HepG2 (cell line): ENCODE data around the gene LEF1. TPM values are rescaled to one million over a fixed set of nuclear protein-coding genes. Genes with fewer than 3 reads are reported as not detected.

ENCODE experiments used
- ATAC-seq: fragments of 200-7000 bp; cut with Tn5 transposase; 3 replicates; pipeline ENCODE4 v1.9.1; 2020; ENCODE audit warnings: mild to moderate bottlenecking, moderate library complexity
- BruUV-seq: library from RNA; stranded (reverse); fragments of 400-500 nt; replicated peaks from 2 replicates; lab custom pipeline; 2021; lab: Mats Ljungman, UMichigan
- CTCF ChIA-PET: fragments of 300-600 bp; formaldehyde crosslinking; extraction: SDS; loops from one replicate; lab custom pipeline; 2021; ENCODE audit warnings: low total read pairs, inconsistent platforms, low intra/inter-chr PET ratio; lab: Yijun Ruan, JAX
- POLR2A ChIA-PET: fragments of 350-600 bp; sonication (Branson Sonifier 250); formaldehyde crosslinking; loops from one replicate; lab custom pipeline; 2020; ENCODE audit warnings: antibody characterized with exemption, inconsistent platforms; lab: Yijun Ruan, JAX
- DNase-seq: peaks from one replicate; pipeline ENCODE4 v3.0.0-alpha.2; 2015; ENCODE audit warnings: low spot score
- FAIRE-seq: peaks from 3 replicates; lab custom pipeline; 2011; peaks lifted over from hg19 to GRCh38; lab: Jason Lieb, UNC
- H2AFZ ChIP-seq: one replicate; pipeline ENCODE4 v1.6.1; 2011; ENCODE audit warnings: low read length, inconsistent platforms
- H3K27ac ChIP-seq: fragments of 300-600 bp; 3 replicates; pipeline ENCODE4 v1.8.0; 2011; ENCODE audit warnings: mixed run types, mild to moderate bottlenecking, mixed read lengths, low read length, inconsistent platforms; ENCODE audit not compliant: insufficient read depth; ENCODE audit errors: extremely low read length
- H3K27me3 ChIP-seq, 2 experiments: fragments of 200-600 bp in 1 of 2; 2 replicates in 1 of 2; 3 replicates in 1 of 2; pipeline versions ENCODE4 v1.6.0 to v1.8.0; 2011; ENCODE audit warnings: low read length in 2 of 2, mild to moderate bottlenecking in 2 of 2, moderate library complexity in 2 of 2, inconsistent platforms in 1 of 2; ENCODE audit not compliant: insufficient read depth in 2 of 2, control insufficient read depth in 1 of 2
- H3K36me3 ChIP-seq, 2 experiments: fragments of 200-600 bp in 1 of 2; replicated peaks in 1 of 2; 2 replicates in 1 of 2; 3 replicates in 1 of 2; pipeline versions ENCODE4 v1.5.1 to v1.8.0; 2011; ENCODE audit warnings: low read length in 2 of 2, inconsistent platforms in 1 of 2; ENCODE audit not compliant: insufficient read depth in 2 of 2, control insufficient read depth in 1 of 2
- H3K4me1 ChIP-seq: 2 replicates; pipeline ENCODE4 v1.5.1; 2012; ENCODE audit warnings: low read length, inconsistent platforms; ENCODE audit not compliant: insufficient read depth
- H3K4me2 ChIP-seq: 2 replicates; pipeline ENCODE4 v1.6.0; 2011; ENCODE audit warnings: low read depth, low read length, inconsistent platforms
- H3K4me3 ChIP-seq, 3 experiments: fragments of 200-600 bp in 1 of 3; sonication (generic), shearing (Covaris generic) in 1 of 3; replicated peaks in 1 of 3; 2 replicates each; pipeline ENCODE4 v1.5.1; 2011 to 2016; ENCODE audit warnings: low read length in 3 of 3, inconsistent platforms in 2 of 3, low read depth in 2 of 3, mild to moderate bottlenecking in 2 of 3, control low read depth in 1 of 3, mixed read lengths in 1 of 3; ENCODE audit not compliant: insufficient read depth in 1 of 3
- H3K79me2 ChIP-seq: one replicate; pipeline ENCODE4 v1.6.1; 2011; ENCODE audit warnings: low read length, inconsistent platforms; ENCODE audit not compliant: insufficient read depth
- H3K9ac ChIP-seq: 2 replicates; pipeline ENCODE4 v1.6.0; 2011; ENCODE audit warnings: mild to moderate bottlenecking, low read depth, low read length, inconsistent platforms; ENCODE audit not compliant: insufficient read depth
- H3K9me3 ChIP-seq: 2 replicates; pipeline ENCODE4 v1.5.1; 2012; ENCODE audit warnings: mild to moderate bottlenecking, low read length
- H4K20me1 ChIP-seq: 2 replicates; pipeline ENCODE4 v1.6.0; 2011; ENCODE audit warnings: inconsistent platforms, mild to moderate bottlenecking, low read length, moderate library complexity; ENCODE audit not compliant: insufficient read depth
- FIP1L1 ChIP-seq: fragments of 200-400 bp; formaldehyde crosslinking; IDR thresholded peaks from 2 replicates; pipeline ENCODE4 v1.6.1; 2018; ENCODE audit warnings: low read depth, mild to moderate bottlenecking, low read length, moderate library complexity, borderline replicate concordance; ENCODE audit not compliant: insufficient read depth
- FOXK2 ChIP-seq: fragments of 450-650 bp; IDR thresholded peaks from 2 replicates; pipeline ENCODE4 v1.6.1; 2016
- NFE2L1 ChIP-seq: sonication (generic); formaldehyde crosslinking; IDR thresholded peaks from 2 replicates; pipeline ENCODE4 v1.4.0; 2020; ENCODE audit warnings: missing genetic modification reagents, mild to moderate bottlenecking, borderline replicate concordance
- NR2F1 ChIP-seq, 2 experiments: fragments of 450-650 bp in 1 of 2; formaldehyde crosslinking in 1 of 2; IDR thresholded peaks; 2 replicates each; pipeline versions ENCODE4 v1.5.0 to v1.6.1; 2016 to 2020; ENCODE audit warnings: mild to moderate bottlenecking in 1 of 2, missing compliant biosample characterization in 1 of 2, missing genetic modification reagents in 1 of 2, moderate library complexity in 1 of 2
- RBM22 ChIP-seq: fragments of 200-400 bp; formaldehyde crosslinking; optimal IDR thresholded peaks from 2 replicates; pipeline ENCODE3; 2017; ENCODE audit warnings: mild to moderate bottlenecking, low read length, moderate library complexity
- SSRP1 ChIP-seq: IDR thresholded peaks from 2 replicates; pipeline ENCODE4 v1.6.1; 2016; ENCODE audit warnings: control low read depth
- ZBTB20 ChIP-seq: sonication (generic); formaldehyde crosslinking; IDR thresholded peaks from 2 replicates; pipeline ENCODE4 v1.8.1; 2023; ENCODE audit warnings: missing genetic modification reagents, low read depth, mild to moderate bottlenecking, borderline replicate concordance
- ZBTB38 ChIP-seq: sonication (generic); formaldehyde crosslinking; IDR thresholded peaks from 2 replicates; pipeline ENCODE4 v1.5.1; 2020; ENCODE audit warnings: mild to moderate bottlenecking, missing genetic modification reagents
- ZNF563 ChIP-seq: sonication (generic); formaldehyde crosslinking; IDR thresholded peaks from 2 replicates; pipeline ENCODE4 v1.8.0; 2022; ENCODE audit warnings: mild to moderate bottlenecking, moderate library complexity, missing genetic modification reagents
- ZNF670 ChIP-seq: sonication (generic); formaldehyde crosslinking; IDR thresholded peaks from 2 replicates; pipeline ENCODE4 v1.8.0; 2022; ENCODE audit warnings: mild to moderate bottlenecking, missing genetic modification reagents, borderline replicate concordance
- WGBS: methylation state at CpG from one replicate; pipeline ENCODE4 v1.1.6; 2017; ENCODE audit warnings: low lambda C conversion rate; 5-methylcytosine and 5-hydroxymethylcytosine counted together
- in situ Hi-C: cut with HindIII; loops from 2 replicates; pipeline ENCODE4 v1.10.0; 2017; ENCODE audit warnings: low pct_unique_long_range_greater_than_20kb; ENCODE audit not compliant: extremely low pct_ligation_motif_present
- intact Hi-C: fragments of 100-400 bp; cut with micrococcal nuclease; formaldehyde crosslinking; loops from one replicate; pipeline ENCODE4 v1.10.0; 2022; ENCODE audit not compliant: unreplicated experiment
- polyA plus RNA-seq, 8 experiments: library from polyadenylated mRNA; depleted of rRNA in 3 of 8; stranded (reverse) in 7 of 8; unstranded in 1 of 8; fragments of >200 nt; fragmentation: Illumina TruSeq in 4 of 8; extraction: Trizol in 4 of 8; gene quantifications; 2 replicates each; pipeline versions ENCODE4 v1.2.1 to v1.2.3, GENCODE V29; 2011 to 2016; ENCODE audit warnings: low read depth in 4 of 8, missing spikeins in 1 of 8, mixed read lengths in 1 of 8; ENCODE audit not compliant: insufficient read depth in 1 of 8
- total RNA-seq, 5 experiments: library from RNA; depleted of rRNA; stranded (reverse); fragments of >200 nt; fragmentation: Illumina TruSeq; extraction: Trizol; gene quantifications; 2 replicates each; pipeline ENCODE4 v1.2.3, GENCODE V29; 2016; ENCODE audit warnings: low read depth in 1 of 5
- TF ChIP-seq, protein P1 (sequence below): sonication (generic); formaldehyde crosslinking; IDR thresholded peaks from 2 replicates; pipeline ENCODE4 v1.4.0; 2020; ENCODE audit warnings: missing genetic modification reagents
- TF ChIP-seq, protein P2 (sequence below): sonication (generic); formaldehyde crosslinking; IDR thresholded peaks from 2 replicates; pipeline ENCODE4 v1.8.1; 2023; ENCODE audit warnings: mild to moderate bottlenecking, missing genetic modification reagents
- TF ChIP-seq, protein P3 (sequence below): sonication (generic); formaldehyde crosslinking; IDR thresholded peaks from 2 replicates; pipeline ENCODE4 v1.4.0; 2020; ENCODE audit warnings: mild to moderate bottlenecking, missing genetic modification reagents
- TF ChIP-seq, protein P4 (sequence below): sonication (generic); formaldehyde crosslinking; IDR thresholded peaks from 2 replicates; pipeline ENCODE4 v1.8.0; 2022; ENCODE audit warnings: mild to moderate bottlenecking, missing genetic modification reagents, borderline replicate concordance
- TF ChIP-seq, protein P5 (sequence below): sonication (generic); formaldehyde crosslinking; IDR thresholded peaks from 2 replicates; pipeline ENCODE4 v1.5.0; 2020; ENCODE audit warnings: mild to moderate bottlenecking, missing genetic modification reagents

Gene LEF1
- total and polyA plus RNA-seq, 2 of the 13 experiments (the other 11 are each of a cell fraction or from before 2014, with no cell fraction given) = 0.22 to 0.29 TPM

DNA sequence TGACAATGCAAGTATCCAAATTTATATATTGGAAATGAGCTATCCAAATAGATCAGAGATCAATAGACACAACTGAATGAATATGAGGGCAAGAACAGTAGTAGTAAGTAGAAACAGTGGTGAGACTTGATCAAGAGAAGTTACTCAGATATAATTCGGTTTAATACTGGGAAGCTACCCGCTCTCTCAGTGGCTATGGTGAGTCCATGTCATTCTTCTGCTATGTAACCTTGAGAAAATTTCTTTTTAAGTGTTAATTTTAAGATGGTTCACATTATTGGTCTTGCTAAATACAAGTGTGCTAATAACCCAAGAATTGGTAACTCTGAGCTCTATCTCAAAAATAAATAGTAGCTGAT lies 53.6 kb downstream of the LEF1 start:
- Histone ChIP-seq H3K36me3 (no peaks in the 10 kb centered on the region), H3K27ac (no peak overlapping the region), H4K20me1 (no peaks in the 10 kb centered on the region), H3K79me2 (no peaks in the 10 kb centered on the region), H3K4me3 (no peak overlapping the region), H3K9me3 (no peaks in the 10 kb centered on the region), H3K9ac (no peak overlapping the region), H3K27me3 (no peaks in the 10 kb centered on the region), H2AFZ (no peak overlapping the region), H3K4me1 (peaks cover 16% of the 10 kb centered on the region), H3K4me2 (no peak overlapping the region)
- FAIRE-seq (no peak), DNase-seq (no peak), ATAC-seq (no peak)
- intact Hi-C loops = no loop called here
- WGBS = 78% methylated on average over 2 of the region's 2 CpGs
- ChIA-PET POLR2A (no interaction called here), CTCF (no interaction called here)
- in situ Hi-C loops = no loop called here
- TF ChIP-seq RBM22 (no peak), FOXK2 (no peak), NFE2L1 (CRISPR knock-in tag) (no peak), ZNF670 (CRISPR knock-in tag) (no peak), SSRP1 (CRISPR knock-in tag) (no peak), ZBTB38 (CRISPR knock-in tag) (no peak), NR2F1 (CRISPR knock-in tag; IDR thresholded peaks at IDR 0.05) (no peak), FIP1L1 (no peak), ZBTB20 (CRISPR knock-in tag) (no peak), ZNF563 (CRISPR knock-in tag) (no peak)
- TF ChIP-seq, protein P1, sequence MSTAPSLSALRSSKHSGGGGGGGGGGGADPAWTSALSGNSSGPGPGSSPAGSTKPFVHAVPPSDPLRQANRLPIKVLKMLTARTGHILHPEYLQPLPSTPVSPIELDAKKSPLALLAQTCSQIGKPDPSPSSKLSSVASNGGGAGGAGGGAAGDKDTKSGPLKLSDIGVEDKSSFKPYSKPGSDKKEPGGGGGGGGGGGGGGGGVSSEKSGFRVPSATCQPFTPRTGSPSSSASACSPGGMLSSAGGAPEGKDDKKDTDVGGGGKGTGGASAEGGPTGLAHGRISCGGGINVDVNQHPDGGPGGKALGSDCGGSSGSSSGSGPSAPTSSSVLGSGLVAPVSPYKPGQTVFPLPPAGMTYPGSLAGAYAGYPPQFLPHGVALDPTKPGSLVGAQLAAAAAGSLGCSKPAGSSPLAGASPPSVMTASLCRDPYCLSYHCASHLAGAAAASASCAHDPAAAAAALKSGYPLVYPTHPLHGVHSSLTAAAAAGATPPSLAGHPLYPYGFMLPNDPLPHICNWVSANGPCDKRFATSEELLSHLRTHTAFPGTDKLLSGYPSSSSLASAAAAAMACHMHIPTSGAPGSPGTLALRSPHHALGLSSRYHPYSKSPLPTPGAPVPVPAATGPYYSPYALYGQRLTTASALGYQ (CRISPR knock-in tag) = no peak
- TF ChIP-seq, protein P2, sequence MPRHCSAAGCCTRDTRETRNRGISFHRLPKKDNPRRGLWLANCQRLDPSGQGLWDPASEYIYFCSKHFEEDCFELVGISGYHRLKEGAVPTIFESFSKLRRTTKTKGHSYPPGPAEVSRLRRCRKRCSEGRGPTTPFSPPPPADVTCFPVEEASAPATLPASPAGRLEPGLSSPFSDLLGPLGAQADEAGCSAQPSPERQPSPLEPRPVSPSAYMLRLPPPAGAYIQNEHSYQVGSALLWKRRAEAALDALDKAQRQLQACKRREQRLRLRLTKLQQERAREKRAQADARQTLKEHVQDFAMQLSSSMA = no peak
- TF ChIP-seq, protein P3, sequence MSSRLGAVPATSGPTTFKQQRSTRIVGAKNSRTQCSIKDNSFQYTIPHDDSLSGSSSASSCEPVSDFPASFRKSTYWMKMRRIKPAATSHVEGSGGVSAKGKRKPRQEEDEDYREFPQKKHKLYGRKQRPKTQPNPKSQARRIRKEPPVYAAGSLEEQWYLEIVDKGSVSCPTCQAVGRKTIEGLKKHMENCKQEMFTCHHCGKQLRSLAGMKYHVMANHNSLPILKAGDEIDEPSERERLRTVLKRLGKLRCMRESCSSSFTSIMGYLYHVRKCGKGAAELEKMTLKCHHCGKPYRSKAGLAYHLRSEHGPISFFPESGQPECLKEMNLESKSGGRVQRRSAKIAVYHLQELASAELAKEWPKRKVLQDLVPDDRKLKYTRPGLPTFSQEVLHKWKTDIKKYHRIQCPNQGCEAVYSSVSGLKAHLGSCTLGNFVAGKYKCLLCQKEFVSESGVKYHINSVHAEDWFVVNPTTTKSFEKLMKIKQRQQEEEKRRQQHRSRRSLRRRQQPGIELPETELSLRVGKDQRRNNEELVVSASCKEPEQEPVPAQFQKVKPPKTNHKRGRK (CRISPR knock-in tag) = no peak
- TF ChIP-seq, protein P4, sequence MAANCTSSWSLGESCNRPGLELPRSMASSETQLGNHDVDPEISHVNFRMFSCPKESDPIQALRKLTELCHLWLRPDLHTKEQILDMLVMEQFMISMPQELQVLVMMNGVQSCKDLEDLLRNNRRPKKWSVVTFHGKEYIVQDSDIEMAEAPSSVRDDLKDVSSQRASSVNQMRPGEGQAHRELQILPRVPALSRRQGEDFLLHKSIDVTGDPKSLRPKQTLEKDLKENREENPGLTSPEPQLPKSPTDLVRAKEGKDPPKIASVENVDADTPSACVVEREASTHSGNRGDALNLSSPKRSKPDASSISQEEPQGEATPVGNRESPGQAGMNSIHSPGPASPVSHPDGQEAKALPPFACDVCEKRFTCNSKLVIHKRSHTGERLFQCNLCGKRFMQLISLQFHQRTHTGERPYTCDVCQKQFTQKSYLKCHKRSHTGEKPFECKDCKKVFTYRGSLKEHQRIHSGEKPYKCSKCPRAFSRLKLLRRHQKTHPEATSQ (CRISPR knock-in tag) = no peak
- TF ChIP-seq, protein P5, sequence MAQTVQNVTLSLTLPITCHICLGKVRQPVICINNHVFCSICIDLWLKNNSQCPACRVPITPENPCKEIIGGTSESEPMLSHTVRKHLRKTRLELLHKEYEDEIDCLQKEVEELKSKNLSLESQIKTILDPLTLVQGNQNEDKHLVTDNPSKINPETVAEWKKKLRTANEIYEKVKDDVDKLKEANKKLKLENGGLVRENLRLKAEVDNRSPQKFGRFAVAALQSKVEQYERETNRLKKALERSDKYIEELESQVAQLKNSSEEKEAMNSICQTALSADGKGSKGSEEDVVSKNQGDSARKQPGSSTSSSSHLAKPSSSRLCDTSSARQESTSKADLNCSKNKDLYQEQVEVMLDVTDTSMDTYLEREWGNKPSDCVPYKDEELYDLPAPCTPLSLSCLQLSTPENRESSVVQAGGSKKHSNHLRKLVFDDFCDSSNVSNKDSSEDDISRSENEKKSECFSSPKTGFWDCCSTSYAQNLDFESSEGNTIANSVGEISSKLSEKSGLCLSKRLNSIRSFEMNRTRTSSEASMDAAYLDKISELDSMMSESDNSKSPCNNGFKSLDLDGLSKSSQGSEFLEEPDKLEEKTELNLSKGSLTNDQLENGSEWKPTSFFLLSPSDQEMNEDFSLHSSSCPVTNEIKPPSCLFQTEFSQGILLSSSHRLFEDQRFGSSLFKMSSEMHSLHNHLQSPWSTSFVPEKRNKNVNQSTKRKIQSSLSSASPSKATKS = no peak
- BruUV-seq = no TSS peak
